GM10847 (cell line): ENCODE data around the gene ROPN1L.

Source experiments
- POLR2A ChIP-seq: IDR thresholded peaks from 2 replicates; pipeline ENCODE4 v1.6.1; 2011; ENCODE audit not compliant: insufficient read length; ENCODE audit errors: extremely low read depth

The ROPN1L gene

GRCh38 chr5:10461904-10462555 is 20.4 kb downstream of the ROPN1L start:
- no peak for TF ChIP-seq POLR2A

- no peak for TF ChIP-seq POLR2A
These were observed 21.9 kb downstream of the ROPN1L start for GRCh38 chr5:10463566-10463965.

- TF ChIP-seq POLR2A = no peak
These were observed 22.5 kb downstream of the ROPN1L start for GRCh38 chr5:10464173-10464572.

GRCh38 chr5:10465726-10466125 is 24.0 kb downstream of the ROPN1L start:
- TF ChIP-seq POLR2A = no peak

GRCh38 chr5:10466446-10467073 is 24.9 kb downstream of the ROPN1L start:
- no peak for TF ChIP-seq POLR2A

GRCh38 chr5:10467281-10468198 is 25.9 kb downstream of the ROPN1L start:
- TF ChIP-seq POLR2A = no peak

GRCh38 chr5:10468256-10468655 is 26.6 kb downstream of the ROPN1L start:
- no peak for TF ChIP-seq POLR2A

GRCh38 chr5:10469253-10470050 is 27.8 kb downstream of the ROPN1L start:
- no peak for TF ChIP-seq POLR2A

GRCh38 chr5:10470669-10471068 is 29.0 kb downstream of the ROPN1L start:
- no peak for TF ChIP-seq POLR2A

- TF ChIP-seq POLR2A = no peak
These were observed 30.0 kb downstream of the ROPN1L start for GRCh38 chr5:10471677-10472076.

GRCh38 chr5:10474521-10475075 is 32.9 kb downstream of the ROPN1L start:
- TF ChIP-seq POLR2A = no peak

GRCh38 chr5:10475931-10476676 is 34.4 kb downstream of the ROPN1L start:
- no peak for TF ChIP-seq POLR2A

GRCh38 chr5:10476878-10477277 is 35.2 kb downstream of the ROPN1L start:
- TF ChIP-seq POLR2A = no peak

GRCh38 chr5:10477943-10478342 is 36.3 kb downstream of the ROPN1L start:
- no peak for TF ChIP-seq POLR2A
